Caco-2 (cell line): ENCODE results near the gene PDE10A. TPM values are rescaled to one million over a fixed set of nuclear protein-coding genes. Genes with fewer than 3 reads are reported as not detected.
"Not testable (repeated sequence)": the region's sequence is repeated elsewhere in the genome, so short reads cannot be mapped to it uniquely, and the experiment has no call there.

Experiments
- BruUV-seq: library from RNA; stranded (reverse); fragments of 400-500 nt; replicated peaks from 2 replicates; lab custom pipeline; 2021; lab: Mats Ljungman, UMichigan
- CTCF ChIA-PET: fragments of 300-600 bp; sonication (Branson Sonifier 250); formaldehyde crosslinking; loops from one replicate; lab custom pipeline; 2022; ENCODE audit warnings: antibody characterized with exemption; lab: Charles Lee
- POLR2A ChIA-PET: fragments of 300-600 bp; sonication (Branson Sonifier 250); formaldehyde crosslinking; loops from one replicate; lab custom pipeline; 2022; ENCODE audit warnings: antibody characterized with exemption; lab: Charles Lee
- DNase-seq, 2 experiments: peaks; one replicate each; pipeline versions ENCODE4 v3.0.0 to v3.0.0-alpha.2; 2020 to 2022
- H3K27me3 ChIP-seq: replicated peaks from 2 replicates; pipeline ENCODE4 v1.6.0; 2011; ENCODE audit warnings: low read length; ENCODE audit not compliant: control insufficient read depth, insufficient read depth
- H3K36me3 ChIP-seq: 2 replicates; pipeline ENCODE4 v1.5.1; 2011; ENCODE audit warnings: low read length; ENCODE audit not compliant: control insufficient read depth, insufficient read depth
- H3K4me1 ChIP-seq: fragments of 250-450 bp; sonication (Bioruptor Pico); 2 replicates; pipeline ENCODE4 v1.5.1; 2020; ENCODE audit warnings: mild to moderate bottlenecking
- H3K4me3 ChIP-seq: 2 replicates; pipeline ENCODE4 v1.5.1; 2011; ENCODE audit warnings: low read depth, mild to moderate bottlenecking, control low read depth, low read length
- H3K9me3 ChIP-seq: fragments of 250-450 bp; sonication (Bioruptor Pico); 2 replicates; pipeline ENCODE4 v1.5.1; 2020; ENCODE audit warnings: mild to moderate bottlenecking, moderate library complexity
- H3K27ac Mint-ChIP-seq: one replicate; pipeline ENCODE4 v1.8.0; 2022; ENCODE audit warnings: mixed read lengths; ENCODE audit not compliant: unreplicated experiment
- H3K27me3 Mint-ChIP-seq: one replicate; pipeline ENCODE4 v1.8.0; 2022; ENCODE audit warnings: mixed read lengths; ENCODE audit not compliant: insufficient read depth, unreplicated experiment
- H3K36me3 Mint-ChIP-seq: one replicate; pipeline ENCODE4 v1.8.0; 2022; ENCODE audit warnings: mild to moderate bottlenecking, mixed read lengths; ENCODE audit not compliant: insufficient read depth, unreplicated experiment
- H3K4me1 Mint-ChIP-seq: one replicate; pipeline ENCODE4 v1.8.0; 2022; ENCODE audit warnings: low read depth, mixed read lengths; ENCODE audit not compliant: unreplicated experiment
- H3K4me3 Mint-ChIP-seq: one replicate; pipeline ENCODE4 v1.8.0; 2022; ENCODE audit warnings: mild to moderate bottlenecking, moderate library complexity, mixed read lengths; ENCODE audit not compliant: unreplicated experiment
- H3K9me3 Mint-ChIP-seq: one replicate; pipeline ENCODE4 v1.8.0; 2022; ENCODE audit warnings: mixed read lengths; ENCODE audit not compliant: unreplicated experiment
- intact Hi-C: fragments of 100-400 bp; cut with micrococcal nuclease; formaldehyde crosslinking; loops from one replicate; pipeline ENCODE4 v1.10.0; 2022; ENCODE audit not compliant: unreplicated experiment
- total RNA-seq: library from RNA; stranded (reverse); gene quantifications from 2 replicates; pipeline ENCODE4 v1.2.3, GENCODE V29; 2022
- TF ChIP-seq, protein P1 (sequence below), 2 experiments: fragments of 200-600 bp in 1 of 2; IDR thresholded peaks; 1 replicate in 1 of 2; 2 replicates in 1 of 2; pipeline versions ENCODE4 v1.5.1 to v1.8.0; 2011 to 2022; ENCODE audit warnings: antibody characterized with exemption in 1 of 2, control low read depth in 1 of 2, inconsistent platforms in 1 of 2, low read depth in 1 of 2, low read length in 1 of 2, mild to moderate bottlenecking in 1 of 2, moderate library complexity in 1 of 2; ENCODE audit not compliant: insufficient read depth in 1 of 2, severe bottlenecking in 1 of 2, unreplicated experiment in 1 of 2

Gene PDE10A
- total RNA-seq, 1 experiment from 2014 or later, result 3.4 TPM

DNA sequence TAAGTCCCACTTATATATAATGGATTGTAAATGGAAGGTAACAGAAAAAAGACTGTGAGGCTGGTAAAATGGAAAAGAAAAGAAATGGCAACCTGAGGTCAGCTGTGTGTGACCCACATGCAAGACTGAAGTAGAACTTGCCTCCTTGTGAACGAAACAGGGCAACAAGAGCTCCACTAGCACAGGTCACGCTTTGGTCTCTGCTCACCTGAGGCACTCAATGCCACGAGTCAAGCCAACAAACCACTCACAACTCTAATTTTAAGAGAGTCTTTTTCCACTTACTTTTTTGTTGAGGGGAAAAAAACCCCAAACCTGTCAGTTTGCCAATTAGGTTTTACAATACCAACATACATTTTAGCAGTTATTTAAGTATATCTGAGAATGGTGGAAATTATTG lies 65.2 kb downstream of the PDE10A start:
- no peak overlapping the region for H3K4me3 Mint-ChIP-seq
- H3K36me3 Mint-ChIP-seq, result no peaks in the 10 kb centered on the region
- H3K9me3 Mint-ChIP-seq, result peaks cover 10% of the 10 kb centered on the region
- no peaks in the 10 kb centered on the region for H3K36me3 ChIP-seq
- H3K4me1 ChIP-seq, result no peaks in the 10 kb centered on the region
- H3K9me3 ChIP-seq, result no peaks in the 10 kb centered on the region
- H3K27me3 Mint-ChIP-seq, result no peaks in the 10 kb centered on the region
- H3K4me1 Mint-ChIP-seq, result peaks cover 7% of the 10 kb centered on the region
- no peak for DNase-seq
- no TSS peak for BruUV-seq
- CTCF ChIA-PET, result no interaction called here
- TF ChIP-seq, protein P1, sequence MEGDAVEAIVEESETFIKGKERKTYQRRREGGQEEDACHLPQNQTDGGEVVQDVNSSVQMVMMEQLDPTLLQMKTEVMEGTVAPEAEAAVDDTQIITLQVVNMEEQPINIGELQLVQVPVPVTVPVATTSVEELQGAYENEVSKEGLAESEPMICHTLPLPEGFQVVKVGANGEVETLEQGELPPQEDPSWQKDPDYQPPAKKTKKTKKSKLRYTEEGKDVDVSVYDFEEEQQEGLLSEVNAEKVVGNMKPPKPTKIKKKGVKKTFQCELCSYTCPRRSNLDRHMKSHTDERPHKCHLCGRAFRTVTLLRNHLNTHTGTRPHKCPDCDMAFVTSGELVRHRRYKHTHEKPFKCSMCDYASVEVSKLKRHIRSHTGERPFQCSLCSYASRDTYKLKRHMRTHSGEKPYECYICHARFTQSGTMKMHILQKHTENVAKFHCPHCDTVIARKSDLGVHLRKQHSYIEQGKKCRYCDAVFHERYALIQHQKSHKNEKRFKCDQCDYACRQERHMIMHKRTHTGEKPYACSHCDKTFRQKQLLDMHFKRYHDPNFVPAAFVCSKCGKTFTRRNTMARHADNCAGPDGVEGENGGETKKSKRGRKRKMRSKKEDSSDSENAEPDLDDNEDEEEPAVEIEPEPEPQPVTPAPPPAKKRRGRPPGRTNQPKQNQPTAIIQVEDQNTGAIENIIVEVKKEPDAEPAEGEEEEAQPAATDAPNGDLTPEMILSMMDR (IDR thresholded peaks at IDR 0.05; ENCODE audit: insufficient read depth in 1 of 2, low read depth in 1 of 2, low read length in 1 of 2, severe bottlenecking in 1 of 2, unreplicated experiment in 1 of 2), result no peak
- no peak overlapping the region for H3K27ac Mint-ChIP-seq
- intact Hi-C loops, result no loop called here
- no peak overlapping the region for H3K4me3 ChIP-seq
- H3K27me3 ChIP-seq, result no peaks in the 10 kb centered on the region
- POLR2A ChIA-PET, result no interaction called here

GRCh38 chr6:165594584-165595333 lies 68.3 kb downstream of the PDE10A start:
- no peak overlapping the region for H3K4me3 Mint-ChIP-seq
- no peaks in the 10 kb centered on the region for H3K27me3 Mint-ChIP-seq
- no peaks in the 10 kb centered on the region for H3K4me1 Mint-ChIP-seq
- peaks cover 10% of the 10 kb centered on the region for H3K9me3 Mint-ChIP-seq
- Histone ChIP-seq H3K9me3 (no peaks in the 10 kb centered on the region), H3K4me1 (no peaks in the 10 kb centered on the region), H3K4me3 (no peak overlapping the region), H3K27me3 (no peaks in the 10 kb centered on the region), H3K36me3 (no peaks in the 10 kb centered on the region)
- no TSS peak for BruUV-seq
- intact Hi-C loops, result no loop called here
- CTCF ChIA-PET, result no interaction called here
- no peaks in the 10 kb centered on the region for H3K36me3 Mint-ChIP-seq
- TF ChIP-seq, protein P1 (IDR thresholded peaks at IDR 0.05; ENCODE audit: insufficient read depth in 1 of 2, low read depth in 1 of 2, low read length in 1 of 2, severe bottlenecking in 1 of 2, unreplicated experiment in 1 of 2), result no peak
- POLR2A ChIA-PET, result no interaction called here
- DNase-seq, result no peak
- no peak overlapping the region for H3K27ac Mint-ChIP-seq

DNA sequence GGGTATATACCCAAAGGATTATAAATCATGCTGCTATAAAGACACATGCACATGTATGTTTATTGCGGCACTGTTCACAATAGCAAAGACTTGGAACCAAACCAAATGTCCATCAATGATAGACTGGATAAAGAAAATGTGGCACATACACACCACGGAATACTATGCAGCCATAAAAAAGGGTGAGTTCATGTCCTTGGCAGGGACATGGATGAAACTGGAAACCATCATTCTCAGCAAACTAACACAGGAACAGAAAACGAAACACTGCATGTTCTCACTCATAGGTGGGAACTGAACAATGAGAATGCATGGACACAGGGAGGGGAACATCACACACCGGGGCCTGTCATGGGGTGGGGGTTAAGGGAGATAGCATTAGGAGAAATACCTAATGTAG lies 70.1 kb downstream of the PDE10A start:
- peaks cover 10% of the 10 kb centered on the region for H3K9me3 Mint-ChIP-seq
- H3K4me1 ChIP-seq, POLR2A ChIA-PET, H3K36me3 Mint-ChIP-seq, intact Hi-C loops, H3K27me3 ChIP-seq, H3K4me3 ChIP-seq, H3K27me3 Mint-ChIP-seq, DNase-seq, H3K4me3 Mint-ChIP-seq, CTCF ChIA-PET, BruUV-seq, H3K36me3 ChIP-seq, H3K27ac Mint-ChIP-seq, H3K9me3 ChIP-seq, H3K4me1 Mint-ChIP-seq: not testable (repeated sequence)
